GM12873 (cell line): ENCODE measurements around the gene TFIP11.

Experiments
- CTCF ChIP-seq: IDR thresholded peaks from 2 replicates; pipeline ENCODE4 v1.5.1; 2012; ENCODE audit warnings: low read depth, mild to moderate bottlenecking, moderate library complexity, low read length, control low read depth; ENCODE audit not compliant: insufficient read depth; ENCODE audit errors: missing control alignments

Gene TFIP11

GRCh38 chr22:26445577-26446275 is 66.5 kb downstream of the TFIP11 start:
- no peak for TF ChIP-seq CTCF

GRCh38 chr22:26444777-26445176 is 67.5 kb downstream of the TFIP11 start:
- TF ChIP-seq CTCF: no peak

GRCh38 chr22:26443901-26444690 is 68.2 kb downstream of the TFIP11 start:
- no peak for TF ChIP-seq CTCF

- TF ChIP-seq CTCF: no peak
Measured at GRCh38 chr22:26442086-26442756, 70.1 kb downstream of the TFIP11 start.
